IMR-90 (cell line): ENCODE data around the gene PARG. TPM values are rescaled to one million over a fixed set of nuclear protein-coding genes. Genes with fewer than 3 reads are reported as not detected.

Experiments
- ATAC-seq: fragments of 200-7000 bp; cut with Tn5 transposase; 2 replicates; pipeline ENCODE4 v1.9.1; 2020; ENCODE audit warnings: low read depth, mild to moderate bottlenecking, moderate library complexity
- BruUV-seq: library from RNA; stranded (reverse); fragments of 400-500 nt; replicated peaks from 2 replicates; lab custom pipeline; 2021; lab: Mats Ljungman, UMichigan
- CTCF ChIA-PET: fragments of 300-600 bp; formaldehyde crosslinking; extraction: SDS; loops from one replicate; lab custom pipeline; 2021; ENCODE audit warnings: antibody characterized with exemption; lab: Yijun Ruan, JAX
- POLR2A ChIA-PET: fragments of 300-600 bp; sonication (Branson Sonifier 250); formaldehyde crosslinking; loops from one replicate; lab custom pipeline; 2022; ENCODE audit warnings: antibody characterized with exemption; ENCODE audit not compliant: unreplicated experiment; lab: Charles Lee
- DNase-seq: peaks from one replicate; pipeline ENCODE4 v3.0.0; 2013
- H2AFZ ChIP-seq: replicated peaks from 2 replicates; pipeline ENCODE3; 2013; ENCODE audit warnings: low read length, mild to moderate bottlenecking; ENCODE audit not compliant: poor library complexity
- H2AK5ac ChIP-seq: 2 replicates; pipeline ENCODE4 v1.6.1; 2013; ENCODE audit warnings: low read depth, low read length, inconsistent platforms
- H2AK9ac ChIP-seq: replicated peaks from 2 replicates; pipeline ENCODE3; 2013; ENCODE audit warnings: mild to moderate bottlenecking, low read depth, low read length, moderate library complexity; ENCODE audit not compliant: poor library complexity
- H2BK120ac ChIP-seq: 2 replicates; pipeline ENCODE4 v1.6.1; 2013; ENCODE audit warnings: low read depth, low read length, inconsistent platforms
- H2BK15ac ChIP-seq: 3 replicates; pipeline ENCODE4 v1.6.1; 2013; ENCODE audit warnings: low read depth, low read length, inconsistent platforms
- H2BK20ac ChIP-seq: 2 replicates; pipeline ENCODE4 v1.6.1; 2013; ENCODE audit warnings: low read depth, mild to moderate bottlenecking, inconsistent platforms, low read length, moderate library complexity
- H2BK5ac ChIP-seq: 2 replicates; pipeline ENCODE4 v1.6.1; 2013; ENCODE audit warnings: mild to moderate bottlenecking, low read depth, low read length, inconsistent platforms; ENCODE audit not compliant: poor library complexity, severe bottlenecking
- H3K14ac ChIP-seq: replicated peaks from 2 replicates; pipeline ENCODE4 v1.6.1; 2013; ENCODE audit warnings: low read depth, low read length, inconsistent platforms
- H3K18ac ChIP-seq: 2 replicates; pipeline ENCODE4 v1.6.1; 2013; ENCODE audit warnings: low read depth, low read length, control low read depth
- H3K23ac ChIP-seq: 2 replicates; pipeline ENCODE4 v1.6.1; 2013; ENCODE audit warnings: low read depth, low read length, inconsistent platforms
- H3K27ac ChIP-seq: 2 replicates; pipeline ENCODE4 v1.5.1; 2013; ENCODE audit warnings: mild to moderate bottlenecking, control low read depth, low read length; ENCODE audit not compliant: insufficient read depth
- H3K27me3 ChIP-seq: 2 replicates; pipeline ENCODE4 v1.6.1; 2013; ENCODE audit warnings: low read length; ENCODE audit not compliant: control insufficient read depth, insufficient read depth
- H3K36me3 ChIP-seq: 2 replicates; pipeline ENCODE4 v1.6.1; 2013; ENCODE audit warnings: low read length, mixed read lengths; ENCODE audit not compliant: control insufficient read depth, insufficient read depth
- H3K4ac ChIP-seq: 2 replicates; pipeline ENCODE4 v1.6.1; 2013; ENCODE audit warnings: low read depth, low read length, inconsistent platforms
- H3K4me1 ChIP-seq: 2 replicates; pipeline ENCODE4 v1.6.1; 2013; ENCODE audit warnings: low read length, mixed read lengths; ENCODE audit not compliant: control insufficient read depth, insufficient read depth
- H3K4me2 ChIP-seq: 2 replicates; pipeline ENCODE4 v1.6.1; 2013; ENCODE audit warnings: low read depth, mild to moderate bottlenecking, control low read depth, low read length, moderate library complexity
- H3K4me3 ChIP-seq: 2 replicates; pipeline ENCODE4 v1.5.1; 2013; ENCODE audit warnings: low read depth, mild to moderate bottlenecking, control low read depth, low read length, moderate library complexity; ENCODE audit not compliant: insufficient read depth
- H3K56ac ChIP-seq: 2 replicates; pipeline ENCODE4 v1.6.1; 2013; ENCODE audit warnings: low read length, inconsistent platforms; ENCODE audit not compliant: insufficient read depth; ENCODE audit errors: extremely low read depth
- H3K79me1 ChIP-seq, 2 experiments: 2 replicates each; pipeline ENCODE4 v1.6.1; 2013; ENCODE audit warnings: low read length in 2 of 2, inconsistent platforms in 1 of 2, low read depth in 1 of 2
- H3K9ac ChIP-seq: 2 replicates; pipeline ENCODE4 v1.6.1; 2013; ENCODE audit warnings: low read depth, low read length, control low read depth
- H3K9me1 ChIP-seq: 2 replicates; pipeline ENCODE4 v1.6.1; 2013; ENCODE audit warnings: low read length, inconsistent platforms; ENCODE audit not compliant: insufficient read depth
- H3K9me3 ChIP-seq: 2 replicates; pipeline ENCODE4 v1.6.1; 2013; ENCODE audit warnings: low read length; ENCODE audit not compliant: control insufficient read depth, insufficient read depth
- H4K20me1 ChIP-seq: 2 replicates; pipeline ENCODE4 v1.6.1; 2013; ENCODE audit warnings: low read length, inconsistent platforms; ENCODE audit not compliant: insufficient read depth
- H4K5ac ChIP-seq: 2 replicates; pipeline ENCODE4 v1.6.1; 2013; ENCODE audit warnings: mild to moderate bottlenecking, low read depth, low read length, control low read depth
- H4K8ac ChIP-seq, 2 experiments: 2 replicates each; pipeline ENCODE4 v1.6.1; 2013; ENCODE audit warnings: low read depth in 2 of 2, low read length in 2 of 2, control low read depth in 1 of 2, inconsistent platforms in 1 of 2
- H4K91ac ChIP-seq: 2 replicates; pipeline ENCODE4 v1.6.1; 2013; ENCODE audit warnings: low read depth, low read length, inconsistent platforms; ENCODE audit not compliant: insufficient read depth
- BHLHE40 ChIP-seq: fragments of 150-350 bp; IDR thresholded peaks from 2 replicates; pipeline ENCODE4 v1.6.1; 2016; ENCODE audit warnings: mild to moderate bottlenecking, low read depth, low read length
- CEBPB ChIP-seq: IDR thresholded peaks from 2 replicates; pipeline ENCODE4 v1.6.1; 2012; ENCODE audit warnings: low read depth, low read length, improper control_type of control experiment
- CHD1 ChIP-seq: IDR thresholded peaks from 2 replicates; pipeline ENCODE4 v1.6.1; 2012; ENCODE audit warnings: low read depth, low read length, improper control_type of control experiment
- FOS ChIP-seq: fragments of 150-350 bp; IDR thresholded peaks from 2 replicates; pipeline ENCODE4 v1.6.1; 2016; ENCODE audit warnings: low read depth, low read length
- MAFK ChIP-seq: IDR thresholded peaks from 2 replicates; pipeline ENCODE4 v1.6.1; 2012; ENCODE audit warnings: low read depth, low read length, improper control_type of control experiment
- MAZ ChIP-seq: IDR thresholded peaks from 2 replicates; pipeline ENCODE4 v1.6.1; 2012; ENCODE audit warnings: low read depth, mild to moderate bottlenecking, low read length, improper control_type of control experiment, moderate library complexity, borderline replicate concordance
- MXI1 ChIP-seq: IDR thresholded peaks from 2 replicates; pipeline ENCODE4 v1.6.1; 2012; ENCODE audit warnings: low read depth, mild to moderate bottlenecking, low read length, moderate library complexity, borderline replicate concordance
- NFE2L2 ChIP-seq: fragments of 150-350 bp; IDR thresholded peaks from 2 replicates; pipeline ENCODE4 v1.6.1; 2016; ENCODE audit warnings: low read depth, mild to moderate bottlenecking, low read length
- POLR2A ChIP-seq: IDR thresholded peaks from 2 replicates; pipeline ENCODE4 v1.6.1; 2012; ENCODE audit warnings: mild to moderate bottlenecking, low read depth, low read length
- RAD21 ChIP-seq: IDR thresholded peaks from 2 replicates; pipeline ENCODE4 v1.6.1; 2012; ENCODE audit warnings: low read length, improper control_type of control experiment
- RCOR1 ChIP-seq: IDR thresholded peaks from 2 replicates; pipeline ENCODE4 v1.6.1; 2012; ENCODE audit warnings: mild to moderate bottlenecking, low read length, improper control_type of control experiment; ENCODE audit not compliant: insufficient replicate concordance
- RFX5 ChIP-seq: IDR thresholded peaks from 2 replicates; pipeline ENCODE4 v1.8.0; 2012; ENCODE audit warnings: low read depth, mild to moderate bottlenecking, low read length, moderate library complexity
- SMC3 ChIP-seq: fragments of 150-350 bp; IDR thresholded peaks from 2 replicates; pipeline ENCODE4 v1.6.1; 2016; ENCODE audit warnings: low read depth, mild to moderate bottlenecking, antibody characterized with exemption, low read length, moderate library complexity
- WGBS, 2 experiments: methylation state at CpG; one replicate each; pipeline versions ENCODE4 v1.1.5 to v1.1.7; 2013; ENCODE audit warnings: missing lambda C conversion rate in 2 of 2; ENCODE audit not compliant: insufficient read length in 1 of 2; ENCODE audit errors: extremely low coverage in 2 of 2; 5-methylcytosine and 5-hydroxymethylcytosine counted together
- dilution Hi-C: fragments of 300-500 bp; cut with HindIII; formaldehyde crosslinking; loops from one replicate; pipeline ENCODE4 v1.14.3; 2018; ENCODE audit warnings: low sequenced_read_pairs; ENCODE audit not compliant: unreplicated experiment
- in situ Hi-C: fragments of 300-500 bp; cut with MboI; formaldehyde crosslinking; loops from 3 replicates; pipeline ENCODE4 v1.14.3; 2019; ENCODE audit warnings: low sequenced_read_pairs, inconsistent platforms, mixed read lengths
- intact Hi-C: fragments of 100-400 bp; cut with micrococcal nuclease; formaldehyde crosslinking; loops from 2 replicates; pipeline ENCODE4 v1.10.0; 2022
- polyA plus RNA-seq, 3 experiments: library from polyadenylated mRNA; depleted of rRNA; stranded (reverse); fragments of >200 nt; gene quantifications; 2 replicates each; pipeline ENCODE4 v1.2.3, GENCODE V29; 2012; ENCODE audit warnings: low replicate concordance in 1 of 3
- total RNA-seq: library from RNA; depleted of rRNA; stranded (reverse); fragments of >200 nt; gene quantifications from 2 replicates; pipeline ENCODE4 v1.2.3, GENCODE V29; 2012
- TF ChIP-seq, protein P1 (sequence below): fragments of 150-350 bp; IDR thresholded peaks from 2 replicates; pipeline ENCODE4 v1.6.1; 2017; ENCODE audit warnings: mild to moderate bottlenecking, antibody characterized with exemption, low read length, low read depth
- TF ChIP-seq, protein P2 (sequence below): fragments of 150-350 bp; IDR thresholded peaks from 2 replicates; pipeline ENCODE4 v1.6.1; 2016; ENCODE audit warnings: low read depth, mild to moderate bottlenecking, low read length, moderate library complexity, borderline replicate concordance
- TF ChIP-seq, protein P3 (sequence below): conservative IDR thresholded peaks from 2 replicates; pipeline ENCODE4 v1.5.1; 2012; ENCODE audit warnings: mild to moderate bottlenecking, low read depth, low read length, improper control_type of control experiment

PARG gene
- total and polyA plus RNA-seq, 2 of the 4 experiments (the other 2 are of a cell fraction): 8.6 to 24.4 TPM

DNA sequence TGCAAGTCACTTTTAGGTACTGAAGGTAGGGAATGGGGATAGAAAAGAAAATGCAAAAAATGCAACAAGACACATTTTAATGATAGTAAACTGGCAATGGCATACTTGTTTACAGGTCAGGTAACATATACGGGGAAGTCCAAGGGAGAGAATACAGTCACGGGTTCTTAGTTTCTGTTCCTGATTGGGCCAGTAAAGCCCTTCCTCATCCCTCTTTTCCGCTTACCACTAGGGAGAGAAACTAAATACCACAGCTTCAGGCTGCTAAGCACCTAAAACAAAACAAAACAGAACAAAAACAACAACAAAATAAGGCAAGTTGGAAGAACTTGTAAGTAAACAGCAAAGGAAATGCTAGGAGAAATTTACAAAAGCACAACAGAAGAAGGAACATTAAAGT lies 114.5 kb downstream of the PARG start:
- intact Hi-C loops: no loop called here
- H3K9me3 ChIP-seq: no peaks in the 10 kb centered on the region
- H2BK20ac ChIP-seq: no peak overlapping the region
- no CpG with 5 or more reads among the region's 3 CpGs for WGBS, 2 experiments
- H4K8ac ChIP-seq: no peak overlapping the region
- H3K9ac ChIP-seq: no peak overlapping the region
- POLR2A ChIA-PET: no interaction called here
- H3K36me3 ChIP-seq: peaks cover 13% of the 10 kb centered on the region
- BruUV-seq: no TSS peak
- H3K4me2 ChIP-seq: no peak overlapping the region
- H2AFZ ChIP-seq: no peak overlapping the region
- no peak for ATAC-seq
- no peak overlapping the region for H2AK9ac ChIP-seq
- H4K91ac ChIP-seq: no peak overlapping the region
- no peak overlapping the region for H3K23ac ChIP-seq
- H3K27me3 ChIP-seq: no peaks in the 10 kb centered on the region
- dilution Hi-C loops: no loop called here
- no peaks in the 10 kb centered on the region; the same call in 1 of the 2 replicates for H4K20me1 ChIP-seq
- no peak overlapping the region for H3K18ac ChIP-seq
- H3K56ac ChIP-seq: no peak overlapping the region
- H4K5ac ChIP-seq: no peak overlapping the region
- H2BK120ac ChIP-seq: no peak overlapping the region
- no peak overlapping the region for H2BK15ac ChIP-seq
- in situ Hi-C loops: no loop called here
- 0 out of 2 replicates have a peak, but pooled peaks cover 2% of the 10 kb centered on the region for H3K4me1 ChIP-seq
- H2AK5ac ChIP-seq: no peak overlapping the region
- H3K9me1 ChIP-seq: peaks cover 3% of the 10 kb centered on the region; the same call in 1 of the 2 replicates
- no peak overlapping the region for H2BK5ac ChIP-seq
- CTCF ChIA-PET: no interaction called here
- H3K4me3 ChIP-seq: no peak overlapping the region
- DNase-seq: no peak
- H3K14ac ChIP-seq: no peak overlapping the region
- TF ChIP-seq SMC3: no peak
- TF ChIP-seq, protein P1, sequence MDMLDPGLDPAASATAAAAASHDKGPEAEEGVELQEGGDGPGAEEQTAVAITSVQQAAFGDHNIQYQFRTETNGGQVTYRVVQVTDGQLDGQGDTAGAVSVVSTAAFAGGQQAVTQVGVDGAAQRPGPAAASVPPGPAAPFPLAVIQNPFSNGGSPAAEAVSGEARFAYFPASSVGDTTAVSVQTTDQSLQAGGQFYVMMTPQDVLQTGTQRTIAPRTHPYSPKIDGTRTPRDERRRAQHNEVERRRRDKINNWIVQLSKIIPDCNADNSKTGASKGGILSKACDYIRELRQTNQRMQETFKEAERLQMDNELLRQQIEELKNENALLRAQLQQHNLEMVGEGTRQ: no peak
- no peak for TF ChIP-seq POLR2A
- no peak for TF ChIP-seq MAFK
- no peak for TF ChIP-seq CEBPB
- TF ChIP-seq RFX5: no peak
- no peak for TF ChIP-seq FOS
- TF ChIP-seq MXI1: no peak
- TF ChIP-seq NFE2L2: no peak
- TF ChIP-seq, protein P2, sequence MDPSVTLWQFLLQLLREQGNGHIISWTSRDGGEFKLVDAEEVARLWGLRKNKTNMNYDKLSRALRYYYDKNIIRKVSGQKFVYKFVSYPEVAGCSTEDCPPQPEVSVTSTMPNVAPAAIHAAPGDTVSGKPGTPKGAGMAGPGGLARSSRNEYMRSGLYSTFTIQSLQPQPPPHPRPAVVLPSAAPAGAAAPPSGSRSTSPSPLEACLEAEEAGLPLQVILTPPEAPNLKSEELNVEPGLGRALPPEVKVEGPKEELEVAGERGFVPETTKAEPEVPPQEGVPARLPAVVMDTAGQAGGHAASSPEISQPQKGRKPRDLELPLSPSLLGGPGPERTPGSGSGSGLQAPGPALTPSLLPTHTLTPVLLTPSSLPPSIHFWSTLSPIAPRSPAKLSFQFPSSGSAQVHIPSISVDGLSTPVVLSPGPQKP: no peak
- TF ChIP-seq, protein P3, sequence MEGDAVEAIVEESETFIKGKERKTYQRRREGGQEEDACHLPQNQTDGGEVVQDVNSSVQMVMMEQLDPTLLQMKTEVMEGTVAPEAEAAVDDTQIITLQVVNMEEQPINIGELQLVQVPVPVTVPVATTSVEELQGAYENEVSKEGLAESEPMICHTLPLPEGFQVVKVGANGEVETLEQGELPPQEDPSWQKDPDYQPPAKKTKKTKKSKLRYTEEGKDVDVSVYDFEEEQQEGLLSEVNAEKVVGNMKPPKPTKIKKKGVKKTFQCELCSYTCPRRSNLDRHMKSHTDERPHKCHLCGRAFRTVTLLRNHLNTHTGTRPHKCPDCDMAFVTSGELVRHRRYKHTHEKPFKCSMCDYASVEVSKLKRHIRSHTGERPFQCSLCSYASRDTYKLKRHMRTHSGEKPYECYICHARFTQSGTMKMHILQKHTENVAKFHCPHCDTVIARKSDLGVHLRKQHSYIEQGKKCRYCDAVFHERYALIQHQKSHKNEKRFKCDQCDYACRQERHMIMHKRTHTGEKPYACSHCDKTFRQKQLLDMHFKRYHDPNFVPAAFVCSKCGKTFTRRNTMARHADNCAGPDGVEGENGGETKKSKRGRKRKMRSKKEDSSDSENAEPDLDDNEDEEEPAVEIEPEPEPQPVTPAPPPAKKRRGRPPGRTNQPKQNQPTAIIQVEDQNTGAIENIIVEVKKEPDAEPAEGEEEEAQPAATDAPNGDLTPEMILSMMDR: no peak
- no peak for TF ChIP-seq MAZ
- TF ChIP-seq BHLHE40: no peak
- no peak for TF ChIP-seq RCOR1
- TF ChIP-seq CHD1: no peak
- no peak for TF ChIP-seq RAD21
- H3K4ac ChIP-seq: no peak overlapping the region
- no peaks in the 10 kb centered on the region for H3K79me1 ChIP-seq
- no peak overlapping the region for H3K27ac ChIP-seq
